ENCODE data around the gene THY1. TPM values are rescaled to one million over a fixed set of nuclear protein-coding genes. Genes with fewer than 3 reads are reported as not detected.
A peak's percentile ranks its signal among the peaks of the same experiment; 100 is the strongest.

THY1 gene
- total RNA-seq, 2 experiments from 2014 or later, result not detected

GRCh38 chr11:119370486-119371046 is 52.4 kb downstream of the THY1 start:
- peaks cover 84% of the 10 kb centered on the region for H3K4me1 ChIP-seq (ENCODE audit: insufficient read depth, low read length, poor library complexity, severe bottlenecking)
- H3K9me2 ChIP-seq (ENCODE audit: insufficient read depth, low read length), result no peaks in the 10 kb centered on the region
- ChIA-PET POLR2A (interaction anchor here (0.6 to 1.5 kb wide), 3 partner anchors 9 to 179 kb away, joined by 3 to 5 read pairs (median 3); no protein-coding TSS in a partner anchor), CTCF (ENCODE audit: unreplicated experiment) (interaction anchor here (0.5 to 1.5 kb wide), 3 partner anchors 9 to 33 kb away, joined by 3 to 7 read pairs (median 4); no protein-coding TSS in a partner anchor)
- peak; percentile 51 for DNase-seq (ENCODE audit: low spot score)
- H3K27ac ChIP-seq (ENCODE audit: low read depth, low read length, poor library complexity, severe bottlenecking), result peak overlapping the region; percentile 13
- no peak for TF ChIP-seq EZH2phosphoT487 (IDR thresholded peaks at IDR 0.05; ENCODE audit: borderline replicate concordance, low read depth, low read length)
- peak; percentile 24; the same call in 1 of the 2 replicates for TF ChIP-seq CTCF (conservative IDR thresholded peaks at IDR 0.05; ENCODE audit: low read length)
- no peaks in the 10 kb centered on the region for H4K20me1 ChIP-seq (ENCODE audit: insufficient read depth, low read length)
- H3K9me3 ChIP-seq (ENCODE audit: low read length), result no peaks in the 10 kb centered on the region
- BruUV-seq (replicated peaks), result no TSS peak
- H2AFZ ChIP-seq (ENCODE audit: low read length), result no peak overlapping the region; the same call in 1 of the 2 replicates
- H3K4me2 ChIP-seq (ENCODE audit: low read length), result peak overlapping the region; percentile 64
- H3K79me2 ChIP-seq (ENCODE audit: insufficient read depth, low read depth, low read length), result no peaks in the 10 kb centered on the region
- no peak overlapping the region for H3K4me3 ChIP-seq (ENCODE audit: low read depth, low read length, poor library complexity, severe bottlenecking)
- H3K36me3 ChIP-seq (ENCODE audit: insufficient read depth, low read length), result no peaks in the 10 kb centered on the region
- intact Hi-C loops (cut with micrococcal nuclease; ENCODE audit: unreplicated experiment), result loop anchor here (5.0 kb wide), 1 partner anchor 48 kb away; no protein-coding TSS in a partner anchor

GRCh38 chr11:119369132-119369925 is 53.6 kb downstream of the THY1 start:
- TF ChIP-seq EZH2phosphoT487 (IDR thresholded peaks at IDR 0.05; ENCODE audit: borderline replicate concordance, low read depth, low read length) (no peak), CTCF (conservative IDR thresholded peaks at IDR 0.05; ENCODE audit: low read length) (peak; percentile 39; the same call in 1 of the 2 replicates)
- intact Hi-C loops (cut with micrococcal nuclease; ENCODE audit: unreplicated experiment), result no loop called here
- ChIA-PET POLR2A (no interaction called here), CTCF (ENCODE audit: unreplicated experiment) (interaction anchor here (0.6 to 1.3 kb wide), 4 partner anchors 11 to 359 kb away, joined by 4 to 5 read pairs (median 4); no protein-coding TSS in a partner anchor)
- H3K9me2 ChIP-seq (ENCODE audit: insufficient read depth, low read length), result no peaks in the 10 kb centered on the region
- H3K4me2 ChIP-seq (ENCODE audit: low read length), result peak overlapping the region; percentile 61
- no peak overlapping the region for H2AFZ ChIP-seq (ENCODE audit: low read length)
- no peaks in the 10 kb centered on the region for H3K9me3 ChIP-seq (ENCODE audit: low read length)
- BruUV-seq (replicated peaks), result no TSS peak
- H3K4me1 ChIP-seq (ENCODE audit: insufficient read depth, low read length, poor library complexity, severe bottlenecking), result peaks cover 93% of the 10 kb centered on the region
- peak; percentile 34 for DNase-seq (ENCODE audit: low spot score)
- H3K79me2 ChIP-seq (ENCODE audit: insufficient read depth, low read depth, low read length), result no peaks in the 10 kb centered on the region; the same call in 1 of the 2 replicates
- no peaks in the 10 kb centered on the region for H4K20me1 ChIP-seq (ENCODE audit: insufficient read depth, low read length)
- H3K36me3 ChIP-seq (ENCODE audit: insufficient read depth, low read length), result no peaks in the 10 kb centered on the region
- H3K4me3 ChIP-seq (ENCODE audit: low read depth, low read length, poor library complexity, severe bottlenecking), result no peak overlapping the region
- peak overlapping the region; percentile 52 for H3K27ac ChIP-seq (ENCODE audit: low read depth, low read length, poor library complexity, severe bottlenecking)

Data from OCI-LY7 (cell line).